Panc1 (cell line): ENCODE data around the gene PFKFB3.

Source experiments
- CTCF ChIP-seq: fragments of 450-650 bp; IDR thresholded peaks from 2 replicates; pipeline ENCODE4 v1.5.1; 2017; ENCODE audit warnings: mild to moderate bottlenecking
- POLR2AphosphoS5 ChIP-seq: IDR thresholded peaks from 2 replicates; pipeline ENCODE4 v1.6.1; 2012; ENCODE audit warnings: mild to moderate bottlenecking, low read depth, low read length, moderate library complexity
- REST ChIP-seq, 2 experiments: IDR thresholded peaks; 2 replicates each; pipeline ENCODE4 v1.6.1; 2011 to 2012; ENCODE audit warnings: low read depth in 2 of 2, control low read depth in 1 of 2, low read length in 1 of 2, mild to moderate bottlenecking in 1 of 2, moderate library complexity in 1 of 2; ENCODE audit not compliant: insufficient read depth in 1 of 2
- SIN3A ChIP-seq: IDR thresholded peaks from 2 replicates; pipeline ENCODE4 v1.6.1; 2012; ENCODE audit warnings: low read depth, mild to moderate bottlenecking, low read length, moderate library complexity, borderline replicate concordance; ENCODE audit not compliant: insufficient read depth
- TCF7L2 ChIP-seq: IDR thresholded peaks from 2 replicates; pipeline ENCODE4 v1.6.1; 2011; ENCODE audit warnings: mild to moderate bottlenecking, low read depth, low read length, inconsistent platforms

- TF ChIP-seq CTCF, result no peak
- no peak for TF ChIP-seq POLR2AphosphoS5
- TF ChIP-seq REST (IDR thresholded peaks at IDR 0.05; ENCODE audit: insufficient read depth in 1 of 2, low read depth in 2 of 2, low read length in 1 of 2), result no peak
- TF ChIP-seq TCF7L2, result no peak
- TF ChIP-seq SIN3A, result no peak
Measured at GRCh38 chr10:6173203-6173602, 29.5 kb upstream of the PFKFB3 start.
